CD14-positive monocyte (primary cell): Measurements from ENCODE around the gene ZNF821. TPM values are rescaled to one million over a fixed set of nuclear protein-coding genes. Genes with fewer than 3 reads are reported as not detected.

Source experiments
- DNase-seq, 3 donors: peaks; one replicate each; pipeline ENCODE4 v3.0.0-alpha.2; 2011 to 2022
- H2AFZ ChIP-seq: 2 replicates; pipeline ENCODE4 v1.6.0; 2012; ENCODE audit warnings: mild to moderate bottlenecking, low read depth, low read length, inconsistent platforms; ENCODE audit not compliant: insufficient read depth, poor library complexity, severe bottlenecking
- H3K27ac ChIP-seq, 2 donors: 1 replicate in 1 of 2; 2 replicates in 1 of 2; pipeline ENCODE4 v1.5.1; 2012 to 2013; ENCODE audit warnings: low read length in 2 of 2, control low read depth in 1 of 2, inconsistent platforms in 1 of 2, low read depth in 1 of 2, mild to moderate bottlenecking in 1 of 2
- H3K27me3 ChIP-seq, 2 donors: one replicate each; pipeline versions ENCODE4 v1.6.0 to v1.6.1; 2011 to 2013; ENCODE audit warnings: low read length in 2 of 2; ENCODE audit not compliant: control insufficient read depth in 2 of 2, insufficient read depth in 2 of 2
- H3K36me3 ChIP-seq, 2 donors: replicated peaks in 1 of 2; 1 replicate in 1 of 2; 2 replicates in 1 of 2; pipeline versions ENCODE4 v1.5.1 to v1.6.1; 2012 to 2013; ENCODE audit warnings: low read length in 2 of 2, control low read depth in 1 of 2, inconsistent platforms in 1 of 2, mild to moderate bottlenecking in 1 of 2; ENCODE audit not compliant: insufficient read depth in 2 of 2, control insufficient read depth in 1 of 2
- H3K4me1 ChIP-seq, 2 donors: 1 replicate in 1 of 2; 2 replicates in 1 of 2; pipeline versions ENCODE4 v1.5.1 to v1.6.1; 2012 to 2013; ENCODE audit warnings: low read length in 2 of 2, control low read depth in 1 of 2, inconsistent platforms in 1 of 2, mild to moderate bottlenecking in 1 of 2, moderate library complexity in 1 of 2; ENCODE audit not compliant: insufficient read depth in 2 of 2, control insufficient read depth in 1 of 2
- H3K4me2 ChIP-seq: replicated peaks from 2 replicates; pipeline ENCODE3; 2012; ENCODE audit warnings: low read length, moderate library complexity, mild to moderate bottlenecking; ENCODE audit not compliant: poor library complexity, severe bottlenecking; ENCODE audit errors: extremely low read depth
- H3K4me3 ChIP-seq, 3 experiments: fragments of 200-600 bp in 1 of 3; sonication (generic) in 1 of 3; replicated peaks in 1 of 3; 1 replicate in 2 of 3; 2 replicates in 1 of 3; pipeline ENCODE4 v1.5.1; 2011 to 2013; ENCODE audit warnings: low read length in 3 of 3, mild to moderate bottlenecking in 3 of 3, control low read depth in 2 of 3, low read depth in 2 of 3, inconsistent platforms in 1 of 3, moderate library complexity in 1 of 3
- H3K79me2 ChIP-seq: 2 replicates; pipeline ENCODE4 v1.6.0; 2012; ENCODE audit warnings: mild to moderate bottlenecking, control low read depth, inconsistent platforms, low read length, moderate library complexity; ENCODE audit not compliant: insufficient read depth
- H3K9ac ChIP-seq: 2 replicates; pipeline ENCODE4 v1.6.0; 2017; ENCODE audit warnings: low read length, mild to moderate bottlenecking; ENCODE audit not compliant: insufficient read depth, poor library complexity, severe bottlenecking
- H3K9me3 ChIP-seq, 2 donors: replicated peaks in 1 of 2; 1 replicate in 1 of 2; 2 replicates in 1 of 2; pipeline versions ENCODE4 v1.5.1 to v1.6.1; 2012 to 2013; ENCODE audit warnings: low read length in 2 of 2, control low read depth in 1 of 2; ENCODE audit not compliant: control insufficient read depth in 1 of 2, insufficient read depth in 1 of 2
- H4K20me1 ChIP-seq: 2 replicates; pipeline ENCODE4 v1.6.0; 2012; ENCODE audit warnings: mild to moderate bottlenecking, low read length, control low read depth, moderate library complexity; ENCODE audit not compliant: insufficient read depth
- H3K27ac Mint-ChIP-seq, 7 donors: one replicate each; pipeline ENCODE4 v1.8.0; 2020; ENCODE audit warnings: mild to moderate bottlenecking in 7 of 7, mixed read lengths in 7 of 7, moderate library complexity in 6 of 7, inconsistent platforms in 2 of 7
- H3K27me3 Mint-ChIP-seq, 3 donors: one replicate each; pipeline ENCODE4 v1.8.0; 2021 to 2022; ENCODE audit warnings: low read depth in 3 of 3, mild to moderate bottlenecking in 3 of 3, mixed read lengths in 3 of 3, moderate library complexity in 3 of 3, inconsistent platforms in 1 of 3
- H3K36me3 Mint-ChIP-seq, 2 donors: one replicate each; pipeline ENCODE4 v1.8.0; 2020; ENCODE audit warnings: mixed read lengths in 2 of 2, inconsistent platforms in 1 of 2, mild to moderate bottlenecking in 1 of 2
- H3K4me1 Mint-ChIP-seq: one replicate; pipeline ENCODE4 v1.8.0; 2020; ENCODE audit warnings: mild to moderate bottlenecking, mixed read lengths
- H3K4me3 Mint-ChIP-seq, 2 donors: one replicate each; pipeline ENCODE4 v1.8.0; 2020; ENCODE audit warnings: mild to moderate bottlenecking in 2 of 2, mixed read lengths in 2 of 2, moderate library complexity in 1 of 2
- H3K9me3 Mint-ChIP-seq, 7 donors: one replicate each; pipeline ENCODE4 v1.8.0; 2020 to 2022; ENCODE audit warnings: mixed read lengths in 7 of 7, mild to moderate bottlenecking in 6 of 7, moderate library complexity in 6 of 7, inconsistent platforms in 2 of 7
- CTCF ChIP-seq: fragments of 200-600 bp; IDR thresholded peaks from one replicate; pipeline ENCODE4 v1.8.0; 2022; ENCODE audit warnings: antibody characterized with exemption, mild to moderate bottlenecking
- WGBS: methylation state at CpG from one replicate; pipeline ENCODE4 v1.1.5; 2013; ENCODE audit warnings: missing lambda C conversion rate; ENCODE audit not compliant: insufficient coverage; 5-methylcytosine and 5-hydroxymethylcytosine counted together
- intact Hi-C, 2 donors: fragments of 100-400 bp; cut with micrococcal nuclease; formaldehyde crosslinking; loops; one replicate each; pipeline versions ENCODE4 v1.15.0 to v1.15.1; 2023
- polyA plus RNA-seq, 3 donors: library from polyadenylated mRNA; depleted of rRNA in 1 of 3; unstranded in 2 of 3; stranded (reverse) in 1 of 3; fragments of 300-500 nt in 2 of 3; fragments of >200 nt in 1 of 3; fragmentation: Illumina TruSeq in 2 of 3; gene quantifications; 1 replicate in 2 of 3; 2 replicates in 1 of 3; pipeline ENCODE4 v1.2.3, GENCODE V29; 2012 to 2021

Gene ZNF821
- polyA plus RNA-seq, 3 donors: 3.1 to 5.4 (median 4.9) TPM

- intact Hi-C loops: no loop called here
- H3K4me3 Mint-ChIP-seq: no peak overlapping the region
- Histone ChIP-seq H3K79me2 (peaks cover 100% of the 10 kb centered on the region), H3K36me3 (peaks cover 0 to 7% of the 10 kb centered on the region in 2 donors), H3K4me1 (peaks cover 23 to 55% of the 10 kb centered on the region in 2 donors), H4K20me1 (peaks cover 100% of the 10 kb centered on the region), H3K4me2 (no peak overlapping the region), H3K4me3 (no peak overlapping the region), H3K27ac (peak overlapping the region in 1 of 2 donors; percentile 51), H3K9me3 (peaks cover 0 to 3% of the 10 kb centered on the region in 2 donors), H3K9ac (no peak overlapping the region), H3K27me3 (no peaks in the 10 kb centered on the region), H2AFZ (no peak overlapping the region)
- H3K27ac Mint-ChIP-seq: peak overlapping the region in 3 of 7 donors; percentile 6 to 79 (median 27)
- H3K9me3 Mint-ChIP-seq: peaks cover 0 to 2% (median 0%) of the 10 kb centered on the region in 7 donors
- peaks cover 0 to 26% of the 10 kb centered on the region in 2 donors for H3K36me3 Mint-ChIP-seq
- TF ChIP-seq CTCF: no peak
- DNase-seq: no peak
- peaks cover 0 to 2% (median 0%) of the 10 kb centered on the region in 3 donors for H3K27me3 Mint-ChIP-seq
- no CpG with 5 or more reads among the region's 5 CpGs for WGBS
- peaks cover 60% of the 10 kb centered on the region for H3K4me1 Mint-ChIP-seq
These were observed 18.8 kb upstream of the ZNF821 start for GRCh38 chr16:71902656-71903365.

- WGBS: 100% methylated on average over 3 of the region's 4 CpGs
- Mint-ChIP-seq H3K9me3 (no peaks in the 10 kb centered on the region), H3K36me3 (peaks cover 2 to 18% of the 10 kb centered on the region in 2 donors), H3K4me3 (no peak overlapping the region), H3K27ac (peak overlapping the region in 2 of 7 donors; percentile 24 to 89), H3K27me3 (peaks cover 0 to 2% (median 0%) of the 10 kb centered on the region in 3 donors), H3K4me1 (peaks cover 48% of the 10 kb centered on the region)
- no peak overlapping the region for H3K27ac ChIP-seq
- H4K20me1 ChIP-seq: peaks cover 79% of the 10 kb centered on the region
- no peaks in the 10 kb centered on the region for H3K27me3 ChIP-seq
- H3K4me1 ChIP-seq: peaks cover 25 to 54% of the 10 kb centered on the region in 2 donors
- TF ChIP-seq CTCF: no peak
- H3K4me2 ChIP-seq: no peak overlapping the region
- H3K9me3 ChIP-seq: no peaks in the 10 kb centered on the region
- intact Hi-C loops: loop anchor here (5.0 to 10.0 kb wide), 3 partner anchors 52 to 196 kb away; partner anchors contain the start of genes AP1G1 (in 1 of the 2), ATXN1L (in 1 of the 2), DHX38 (in 1 of the 2) and TXNL4B (in 1 of the 2)
- no peak overlapping the region for H2AFZ ChIP-seq
- H3K4me3 ChIP-seq: no peak overlapping the region
- peaks cover 0 to 7% of the 10 kb centered on the region in 2 donors for H3K36me3 ChIP-seq
- H3K79me2 ChIP-seq: peaks cover 100% of the 10 kb centered on the region
- no peak overlapping the region for H3K9ac ChIP-seq
- DNase-seq: no peak
These were observed 15.2 kb upstream of the ZNF821 start for GRCh38 chr16:71899171-71899570.
